Nephron (organoid): Measurements from ENCODE around the gene AMOTL1.
"Not testable (repeated sequence)": the region's sequence is repeated elsewhere in the genome, so short reads cannot be mapped to it uniquely, and the experiment has no call there.

ENCODE experiments used
- H3K27ac Mint-ChIP-seq, 3 experiments: 2 replicates each; pipeline ENCODE4 v1.8.0; 2020; ENCODE audit warnings: mixed read lengths in 3 of 3, mild to moderate bottlenecking in 2 of 3, moderate library complexity in 1 of 3
- H3K27me3 Mint-ChIP-seq: 2 replicates; pipeline ENCODE4 v1.8.0; 2021; ENCODE audit warnings: low read depth, mild to moderate bottlenecking, moderate library complexity, mixed read lengths
- H3K36me3 Mint-ChIP-seq: 2 replicates; pipeline ENCODE4 v1.8.0; 2020; ENCODE audit warnings: low read depth, mixed read lengths
- H3K4me1 Mint-ChIP-seq: 2 replicates; pipeline ENCODE4 v1.8.0; 2020; ENCODE audit warnings: mixed read lengths
- H3K4me3 Mint-ChIP-seq, 3 experiments: 2 replicates each; pipeline ENCODE4 v1.8.0; 2020; ENCODE audit warnings: mild to moderate bottlenecking in 3 of 3, mixed read lengths in 3 of 3, moderate library complexity in 2 of 3
- H3K9me3 Mint-ChIP-seq: 2 replicates; pipeline ENCODE4 v1.8.0; 2020; ENCODE audit warnings: mixed read lengths
- CTCF ChIP-seq, 3 experiments: fragments of 200-600 bp; sonication (generic); IDR thresholded peaks; one replicate each; pipeline ENCODE4 v1.5.0; 2021; ENCODE audit warnings: antibody characterized with exemption in 3 of 3; ENCODE audit not compliant: unreplicated experiment in 3 of 3

AMOTL1 gene

GRCh38 chr11:94788396-94788795, 20.2 kb downstream of the AMOTL1 start:
- TF ChIP-seq CTCF (IDR thresholded peaks at IDR 0.05; ENCODE audit: unreplicated experiment in 3 of 3) = no peak
- H3K4me3 Mint-ChIP-seq = no peak overlapping the region
- peaks cover 66% of the 10 kb centered on the region for H3K4me1 Mint-ChIP-seq
- H3K36me3 Mint-ChIP-seq = no peaks in the 10 kb centered on the region
- H3K9me3 Mint-ChIP-seq = no peaks in the 10 kb centered on the region
- no peak overlapping the region for H3K27ac Mint-ChIP-seq
- no peaks in the 10 kb centered on the region for H3K27me3 Mint-ChIP-seq

DNA sequence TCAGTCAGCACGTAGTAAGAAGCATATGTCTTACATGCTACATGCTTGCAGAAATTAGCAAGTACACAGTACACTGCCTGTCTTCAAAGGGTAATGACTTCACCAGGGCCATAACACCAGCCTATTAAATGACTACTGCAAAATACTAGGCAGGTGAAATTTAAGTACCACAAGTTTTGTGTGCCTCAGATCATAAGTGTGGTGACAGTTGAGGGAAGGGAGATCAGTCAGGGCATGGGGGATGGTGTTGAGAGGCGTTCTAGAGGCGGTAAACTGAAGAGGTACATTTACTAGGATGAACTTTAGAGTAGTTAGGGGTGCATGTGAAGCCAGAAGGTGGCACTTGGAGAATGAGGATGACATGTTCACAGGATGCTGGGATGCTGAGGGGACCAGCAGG, 22.0 kb downstream of the AMOTL1 start:
- TF ChIP-seq CTCF (IDR thresholded peaks at IDR 0.05; ENCODE audit: unreplicated experiment in 3 of 3) = no peak
- peak overlapping the region in 1 of 3 experiments; percentile 3 for H3K27ac Mint-ChIP-seq
- no peak overlapping the region for H3K4me3 Mint-ChIP-seq
- no peaks in the 10 kb centered on the region for H3K27me3 Mint-ChIP-seq
- no peaks in the 10 kb centered on the region for H3K9me3 Mint-ChIP-seq
- H3K36me3 Mint-ChIP-seq = no peaks in the 10 kb centered on the region
- H3K4me1 Mint-ChIP-seq = peaks cover 67% of the 10 kb centered on the region

GRCh38 chr11:94790661-94791180, 22.6 kb downstream of the AMOTL1 start:
- no peak for TF ChIP-seq CTCF (IDR thresholded peaks at IDR 0.05; ENCODE audit: unreplicated experiment in 3 of 3)
- peaks cover 65% of the 10 kb centered on the region for H3K4me1 Mint-ChIP-seq
- no peak overlapping the region for H3K4me3 Mint-ChIP-seq
- no peaks in the 10 kb centered on the region for H3K27me3 Mint-ChIP-seq
- peak overlapping the region; percentile 44 to 56 (median 46) for H3K27ac Mint-ChIP-seq
- H3K36me3 Mint-ChIP-seq = no peaks in the 10 kb centered on the region
- no peaks in the 10 kb centered on the region for H3K9me3 Mint-ChIP-seq

DNA sequence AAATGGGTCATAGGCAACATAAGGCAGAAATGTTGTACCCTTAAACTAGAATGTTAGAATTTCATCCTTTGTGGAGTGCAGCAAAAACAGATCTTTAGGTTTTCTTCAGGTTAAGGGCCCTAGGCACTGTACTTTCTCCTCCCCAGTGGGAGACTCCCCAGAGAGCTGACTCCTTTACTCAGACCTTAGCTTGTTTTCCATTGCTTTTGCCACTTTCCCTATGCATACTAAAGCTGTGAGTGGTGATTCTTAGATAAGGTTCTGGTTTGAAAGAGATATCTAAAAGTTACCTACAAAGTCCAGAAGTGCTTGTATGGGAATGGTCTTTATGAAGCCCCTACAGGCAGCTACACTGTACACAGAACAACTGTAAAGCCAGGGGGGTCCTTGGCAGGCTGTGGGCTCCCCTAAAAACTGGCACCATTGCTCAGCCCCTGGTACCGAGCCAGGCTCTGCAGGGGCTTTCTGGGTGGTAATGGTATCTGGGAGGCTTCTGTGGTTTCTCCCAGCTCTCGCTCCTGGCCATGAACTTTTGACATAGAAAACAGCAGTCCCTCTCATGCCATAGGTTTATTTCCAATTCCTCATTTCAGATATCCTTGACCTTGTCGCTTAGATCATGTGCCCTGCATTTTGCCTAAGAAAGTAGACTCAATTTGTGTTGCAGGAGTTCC, 23.2 kb downstream of the AMOTL1 start:
- Mint-ChIP-seq H3K36me3 (no peaks in the 10 kb centered on the region), H3K4me3 (no peak overlapping the region), H3K4me1 (peaks cover 65% of the 10 kb centered on the region), H3K27me3 (no peaks in the 10 kb centered on the region), H3K9me3 (no peaks in the 10 kb centered on the region), H3K27ac (peak overlapping the region; percentile 44 to 56 (median 46))
- no peak for TF ChIP-seq CTCF (IDR thresholded peaks at IDR 0.05; ENCODE audit: unreplicated experiment in 3 of 3)

DNA sequence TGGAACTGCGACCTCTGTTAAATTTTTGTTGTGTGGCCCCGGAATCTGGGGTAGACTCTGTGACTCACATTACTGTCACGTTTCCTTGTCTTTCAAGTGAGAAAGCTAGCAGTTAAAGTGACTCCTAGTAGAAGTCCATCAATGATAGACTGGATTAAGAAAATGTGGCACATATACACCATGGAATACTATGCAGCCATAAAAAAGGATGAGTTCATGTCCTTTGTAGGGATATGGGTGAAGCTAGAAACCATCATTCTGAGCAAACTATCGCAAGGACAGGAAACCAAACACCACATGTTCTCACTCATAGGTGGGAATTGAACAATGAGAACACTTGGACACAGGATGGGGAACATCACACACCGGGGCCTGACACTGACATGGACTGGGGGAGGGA, 23.8 kb downstream of the AMOTL1 start:
- not testable (repeated sequence) for H3K4me3 Mint-ChIP-seq, H3K27me3 Mint-ChIP-seq, H3K27ac Mint-ChIP-seq, H3K9me3 Mint-ChIP-seq, H3K36me3 Mint-ChIP-seq
- peaks cover 60% of the 10 kb centered on the region for H3K4me1 Mint-ChIP-seq

GRCh38 chr11:94792451-94792850, 24.3 kb downstream of the AMOTL1 start:
- H3K27me3 Mint-ChIP-seq = no peaks in the 10 kb centered on the region
- H3K4me1 Mint-ChIP-seq = peaks cover 55% of the 10 kb centered on the region
- TF ChIP-seq CTCF (IDR thresholded peaks at IDR 0.05; ENCODE audit: unreplicated experiment in 3 of 3) = no peak
- H3K9me3 Mint-ChIP-seq = no peaks in the 10 kb centered on the region
- H3K27ac Mint-ChIP-seq = peak overlapping the region in 1 of 3 experiments; percentile 30
- H3K4me3 Mint-ChIP-seq = no peak overlapping the region
- H3K36me3 Mint-ChIP-seq = no peaks in the 10 kb centered on the region
